MM.1S (cell line): ENCODE data around the gene OR5D18.

Source experiments
- EZH2 ChIP-seq: fragments of 300-600 bp; sonication (generic); optimal IDR thresholded peaks from 2 replicates; pipeline ENCODE3; 2017; ENCODE audit warnings: low read depth, mild to moderate bottlenecking, antibody characterized with exemption, low read length, mixed read lengths
- TF ChIP-seq, protein P1 (sequence below): fragments of 300-600 bp; sonication (generic); IDR thresholded peaks from 2 replicates; pipeline ENCODE4 v1.5.1; 2016; ENCODE audit warnings: antibody characterized with exemption, low read length, mixed read lengths

- no peak for TF ChIP-seq EZH2
- TF ChIP-seq, protein P1, sequence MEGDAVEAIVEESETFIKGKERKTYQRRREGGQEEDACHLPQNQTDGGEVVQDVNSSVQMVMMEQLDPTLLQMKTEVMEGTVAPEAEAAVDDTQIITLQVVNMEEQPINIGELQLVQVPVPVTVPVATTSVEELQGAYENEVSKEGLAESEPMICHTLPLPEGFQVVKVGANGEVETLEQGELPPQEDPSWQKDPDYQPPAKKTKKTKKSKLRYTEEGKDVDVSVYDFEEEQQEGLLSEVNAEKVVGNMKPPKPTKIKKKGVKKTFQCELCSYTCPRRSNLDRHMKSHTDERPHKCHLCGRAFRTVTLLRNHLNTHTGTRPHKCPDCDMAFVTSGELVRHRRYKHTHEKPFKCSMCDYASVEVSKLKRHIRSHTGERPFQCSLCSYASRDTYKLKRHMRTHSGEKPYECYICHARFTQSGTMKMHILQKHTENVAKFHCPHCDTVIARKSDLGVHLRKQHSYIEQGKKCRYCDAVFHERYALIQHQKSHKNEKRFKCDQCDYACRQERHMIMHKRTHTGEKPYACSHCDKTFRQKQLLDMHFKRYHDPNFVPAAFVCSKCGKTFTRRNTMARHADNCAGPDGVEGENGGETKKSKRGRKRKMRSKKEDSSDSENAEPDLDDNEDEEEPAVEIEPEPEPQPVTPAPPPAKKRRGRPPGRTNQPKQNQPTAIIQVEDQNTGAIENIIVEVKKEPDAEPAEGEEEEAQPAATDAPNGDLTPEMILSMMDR, result no peak
These were observed 27.8 kb upstream of the OR5D18 start for GRCh38 chr11:55791606-55792005.
